ENCODE measurements around the gene PCMT1. TPM values are rescaled to one million over a fixed set of nuclear protein-coding genes. Genes with fewer than 3 reads are reported as not detected.

Gene PCMT1
- total and polyA plus RNA-seq, 9 of the 15 experiments (the other 6 are each of a cell fraction or from before 2014, with no cell fraction given) = 217 to 541 (median 327) TPM

GRCh38 chr6:149843051-149843633 lies 93.6 kb downstream of the PCMT1 start:
- H2AFZ ChIP-seq (ENCODE audit: low read depth, low read length) = no peak overlapping the region
- DNase-seq (ENCODE audit: extremely low read depth in 1 of 4, low spot score in 3 of 4) = no peak
- ChIA-PET POLR2A (interaction anchor here (0.9 kb wide), 1 partner anchor 22 kb away, joined by 3 read pairs; no protein-coding TSS in a partner anchor), CTCF (ENCODE audit: low intra/inter-chr PET ratio) (no interaction called here)
- no peaks in the 10 kb centered on the region for H3K9me3 ChIP-seq (replicated peaks; ENCODE audit: control insufficient read depth, insufficient read depth, low read depth, low read length)
- no peaks in the 10 kb centered on the region for H3K9me1 ChIP-seq (ENCODE audit: control insufficient read depth, insufficient read depth, low read length)
- intact Hi-C loops (cut with micrococcal nuclease) (loop anchor here (5.0 kb wide), 1 partner anchor 174 kb away; no protein-coding TSS in a partner anchor), in situ Hi-C loops (cut with MboI) (loop anchor here (5.0 kb wide), 1 partner anchor 79 kb away; the partner anchor contains the start of gene RAET1G)
- H3K4me3 ChIP-seq = no peak overlapping the region
- BruUV-seq (replicated peaks) = no TSS peak
- WGBS (ENCODE audit: insufficient coverage, low coverage, missing lambda C conversion rate) = 7% methylated on average over 10 of the region's 10 CpGs
- no peaks in the 10 kb centered on the region for H3K36me3 ChIP-seq (ENCODE audit: control insufficient read depth, insufficient read depth, low read length)
- H4K20me1 ChIP-seq (replicated peaks; ENCODE audit: control insufficient read depth, insufficient read depth, low read length) = peaks cover 18% of the 10 kb centered on the region
- FAIRE-seq = no peak
- no peak overlapping the region for H3K4me2 ChIP-seq (ENCODE audit: insufficient read depth, low read length)
- H3K79me2 ChIP-seq (ENCODE audit: control insufficient read depth, insufficient read depth, low read length) = no peaks in the 10 kb centered on the region
- peaks cover 0 to 4% of the 10 kb centered on the region in 2 experiments; a peak in 3 of 5 replicates for H3K4me1 ChIP-seq (replicated peaks in 1 of 2; ENCODE audit: control insufficient read depth in 2 of 2, insufficient read depth in 2 of 2, low read length in 2 of 2)
- H3K27ac ChIP-seq (ENCODE audit: extremely low read depth, low read depth, low read length) = no peak overlapping the region
- H3K27me3 ChIP-seq (ENCODE audit: control insufficient read depth in 2 of 2, insufficient read depth in 2 of 2, low read length in 2 of 2) = peaks cover 21 to 64% of the 10 kb centered on the region in 2 experiments
- ATAC-seq = no peak
- 0 out of 4 replicates have a peak overlapping the region, but pooled peaks of 1 of the 2 experiments have one; percentile 8 for H3K9ac ChIP-seq (ENCODE audit: insufficient read depth in 1 of 2, low read depth in 2 of 2, low read length in 2 of 2)
- TF ChIP-seq PHF21A (IDR thresholded peaks at IDR 0.05; ENCODE audit: borderline replicate concordance, low read depth) (no peak), PPARD (CRISPR knock-in tag; IDR thresholded peaks at IDR 0.05) (no peak), HIVEP1 (CRISPR knock-in tag; IDR thresholded peaks at IDR 0.05) (no peak), RUNX1 (IDR thresholded peaks at IDR 0.05; ENCODE audit: low read depth) (no peak), THRB (CRISPR knock-in tag; conservative IDR thresholded peaks at IDR 0.05) (no peak), TRIM25 (IDR thresholded peaks at IDR 0.05; ENCODE audit: borderline replicate concordance) (no peak), BRCA1 (IDR thresholded peaks at IDR 0.05) (no peak), BRCA1 (CRISPR knock-in tag; IDR thresholded peaks at IDR 0.05) (no peak), BMI1 (IDR thresholded peaks at IDR 0.05; ENCODE audit: low read length) (no peak), ATF2 (CRISPR knock-in tag; IDR thresholded peaks at IDR 0.05) (no peak), CLOCK (CRISPR knock-in tag; IDR thresholded peaks at IDR 0.05; ENCODE audit: borderline replicate concordance) (no peak), ZNF695 (CRISPR knock-in tag; IDR thresholded peaks at IDR 0.05) (no peak), SNRNP70 (optimal IDR thresholded peaks at IDR 0.05; ENCODE audit: low read depth, low read length) (no peak), MEF2A (IDR thresholded peaks at IDR 0.05; ENCODE audit: control insufficient read depth, low read depth, low read length) (no peak), GABPB2 (CRISPR knock-in tag; conservative IDR thresholded peaks at IDR 0.05) (no peak)
